HG02938 (cell line): ENCODE data around the gene DCPS.
"Not testable (repeated sequence)": the region's sequence is repeated elsewhere in the genome, so short reads cannot be mapped to it uniquely, and the experiment has no call there.

ENCODE experiments used
- ATAC-seq: cut with Tn5 transposase; IDR thresholded peaks from one replicate; pipeline ENCODE4 v1.9.1; 2021; ENCODE audit warnings: mild to moderate bottlenecking, moderate library complexity; ENCODE audit not compliant: unreplicated experiment

Gene DCPS

DNA sequence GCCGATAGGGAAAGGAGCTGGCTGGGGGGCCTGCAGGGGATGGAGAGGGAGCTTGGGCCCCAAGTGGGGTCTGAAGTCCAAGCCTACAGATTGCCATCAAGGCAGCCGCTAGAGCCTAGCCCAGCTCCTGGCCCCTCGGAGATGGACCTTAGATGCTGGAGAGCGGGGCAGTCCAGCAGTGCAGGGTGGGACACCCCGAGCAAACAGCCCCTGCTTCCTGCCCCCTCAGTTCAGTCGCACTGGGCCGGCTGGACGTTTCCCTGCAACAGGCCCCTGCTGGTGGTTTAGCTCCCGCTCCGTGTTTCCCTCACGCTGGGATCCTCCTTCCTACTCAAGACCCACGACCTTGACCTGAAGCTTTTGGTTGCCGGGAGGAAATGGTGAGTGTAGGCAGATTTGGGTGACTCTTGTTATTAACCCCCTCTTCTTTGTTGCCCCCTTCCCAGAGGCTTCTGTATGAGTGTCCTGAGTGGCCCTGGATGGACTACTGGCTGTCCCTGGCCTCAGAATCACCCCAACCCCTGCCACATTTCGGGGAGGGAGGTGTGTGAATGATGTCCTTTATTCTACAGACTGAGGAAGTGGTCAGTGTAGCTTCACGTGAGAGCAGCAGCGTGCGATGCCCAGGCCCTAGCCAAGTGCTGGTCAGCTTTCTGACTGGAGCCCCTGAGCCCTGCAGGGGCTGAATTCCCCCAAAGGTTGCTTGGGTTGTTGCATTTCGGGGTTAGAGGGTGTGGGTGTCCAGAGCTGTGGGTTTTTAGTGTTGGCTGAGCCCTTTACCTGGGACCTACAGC lies 54.3 kb downstream of the DCPS start:
- ATAC-seq: no peak

DNA sequence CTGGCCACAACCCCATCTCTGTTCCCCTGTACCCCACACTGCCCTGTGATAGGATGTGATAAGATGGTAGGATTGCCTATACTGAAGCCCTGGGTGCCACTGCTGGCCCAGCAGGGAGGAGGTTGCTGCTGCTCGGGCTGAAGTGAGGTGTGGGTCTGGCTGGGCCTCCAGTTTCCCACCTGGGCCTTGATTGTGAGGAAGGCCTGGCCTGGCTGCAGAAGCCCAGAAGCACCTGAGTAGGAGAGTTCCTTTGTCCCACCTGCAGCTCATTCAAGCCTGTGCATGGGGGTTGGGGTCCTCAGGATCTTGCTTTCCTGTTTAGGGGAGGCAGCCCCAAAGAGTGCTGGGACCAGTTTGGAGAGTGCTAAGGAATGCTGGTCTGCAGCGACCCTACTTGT lies 54.9 kb downstream of the DCPS start:
- ATAC-seq: no peak

DNA sequence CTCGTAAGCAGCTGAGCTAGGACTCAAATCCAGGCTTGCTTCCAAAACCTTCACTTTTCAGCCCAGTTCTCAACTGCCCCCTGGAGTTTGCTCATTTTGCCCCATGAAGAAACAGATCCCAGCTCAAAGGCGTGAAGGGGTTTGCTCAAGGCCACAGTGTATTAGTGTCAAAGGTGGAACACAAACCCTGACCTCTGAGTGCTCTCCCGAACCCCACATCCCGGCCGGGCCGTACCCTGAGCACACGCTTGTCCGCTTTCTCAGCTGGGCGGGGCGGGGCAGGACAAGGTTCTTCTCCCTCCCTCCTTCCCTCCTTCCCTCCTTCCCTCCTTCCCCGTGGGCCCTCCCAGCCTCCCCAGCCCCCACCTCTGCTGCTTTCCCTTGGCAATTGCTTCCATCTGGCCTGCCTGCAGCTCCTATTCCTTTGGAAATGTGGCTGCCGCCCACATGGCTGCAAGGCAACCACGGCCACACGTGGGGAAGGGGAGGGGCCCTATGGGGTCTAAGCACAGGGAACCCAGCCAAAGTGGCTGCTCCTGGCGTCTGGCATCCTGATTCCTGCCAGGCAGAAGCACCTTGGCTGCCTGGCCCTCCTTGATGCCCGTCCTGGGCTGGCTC lies 55.7 kb downstream of the DCPS start:
- ATAC-seq: no peak

DNA sequence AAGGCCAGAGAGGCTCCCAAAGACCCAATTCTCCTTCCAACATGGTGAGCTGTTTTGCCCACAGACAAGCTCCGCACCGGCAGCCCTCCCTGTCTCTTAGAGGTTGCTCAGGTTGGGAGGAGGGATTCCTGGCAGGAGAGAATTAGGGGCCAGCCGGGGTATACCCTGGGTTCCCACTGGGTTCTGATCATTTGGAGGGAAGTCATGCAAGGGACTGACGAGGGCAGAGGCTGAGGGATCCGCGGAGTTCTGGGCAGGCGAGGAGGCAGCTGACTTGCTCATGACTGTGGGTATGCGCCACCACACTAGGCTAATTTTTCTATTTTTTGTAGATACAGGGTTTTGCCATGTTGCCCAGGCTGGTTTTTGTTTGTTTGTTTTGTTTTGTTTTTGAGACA lies 56.2 kb downstream of the DCPS start:
- no peak for ATAC-seq

DNA sequence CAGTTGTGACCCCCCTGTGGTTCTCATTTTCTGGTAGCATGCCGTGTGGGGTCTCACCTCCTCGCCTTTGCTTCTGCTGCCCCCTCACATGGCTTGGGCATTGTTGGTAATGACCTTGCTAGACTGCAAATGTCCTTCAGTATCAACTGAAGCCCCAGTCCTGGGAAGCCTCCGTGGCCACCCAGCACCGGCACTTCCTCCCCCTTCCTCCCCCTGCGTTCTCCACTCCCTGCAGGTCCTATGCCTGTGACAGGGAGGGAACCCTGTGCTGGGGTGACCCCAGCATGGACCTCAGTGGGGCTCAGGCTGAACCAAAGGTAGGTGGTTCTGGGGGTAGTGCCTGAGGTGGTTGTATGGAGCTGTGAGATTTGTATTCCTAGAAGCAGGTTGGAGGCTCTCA lies 57.5 kb downstream of the DCPS start:
- ATAC-seq: no peak

DNA sequence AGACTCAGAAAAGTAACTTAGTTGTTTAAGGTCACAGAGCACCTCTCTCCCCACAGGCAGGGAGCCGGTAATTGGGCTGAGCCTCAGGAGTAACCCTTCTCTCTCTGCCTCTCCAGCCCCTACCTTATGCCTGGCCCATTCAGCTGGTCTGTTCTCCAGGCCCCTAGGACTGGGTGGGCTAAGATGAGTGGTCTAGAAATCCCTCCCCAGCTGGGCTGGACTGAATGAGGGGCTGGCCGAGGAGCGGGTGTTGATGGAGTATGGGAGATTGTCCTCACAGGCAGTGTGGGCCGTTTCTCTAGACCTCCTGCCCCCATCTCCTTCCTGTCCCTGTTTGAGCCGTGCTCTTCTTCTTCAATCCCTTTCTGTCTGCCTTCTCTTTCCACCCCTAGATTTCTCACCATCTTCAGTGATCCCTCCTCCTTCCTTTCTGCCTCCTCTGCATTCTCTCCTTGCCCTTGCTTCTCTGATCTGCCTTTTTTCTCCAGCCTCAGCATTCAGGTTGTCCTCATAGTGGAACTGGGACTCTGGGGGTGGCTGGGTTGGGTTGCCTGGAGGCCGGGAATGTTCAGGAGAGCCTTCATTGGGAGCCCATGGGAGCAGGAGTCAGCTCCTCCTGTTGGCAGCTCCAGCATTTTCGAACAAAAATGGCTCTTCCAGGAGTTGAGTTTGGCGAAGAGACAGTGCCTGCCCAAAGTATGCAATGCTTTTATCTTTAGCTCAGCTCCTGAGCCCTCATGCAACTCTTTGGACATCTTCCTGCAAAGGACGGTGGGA lies 59.2 kb downstream of the DCPS start:
- no peak for ATAC-seq

DNA sequence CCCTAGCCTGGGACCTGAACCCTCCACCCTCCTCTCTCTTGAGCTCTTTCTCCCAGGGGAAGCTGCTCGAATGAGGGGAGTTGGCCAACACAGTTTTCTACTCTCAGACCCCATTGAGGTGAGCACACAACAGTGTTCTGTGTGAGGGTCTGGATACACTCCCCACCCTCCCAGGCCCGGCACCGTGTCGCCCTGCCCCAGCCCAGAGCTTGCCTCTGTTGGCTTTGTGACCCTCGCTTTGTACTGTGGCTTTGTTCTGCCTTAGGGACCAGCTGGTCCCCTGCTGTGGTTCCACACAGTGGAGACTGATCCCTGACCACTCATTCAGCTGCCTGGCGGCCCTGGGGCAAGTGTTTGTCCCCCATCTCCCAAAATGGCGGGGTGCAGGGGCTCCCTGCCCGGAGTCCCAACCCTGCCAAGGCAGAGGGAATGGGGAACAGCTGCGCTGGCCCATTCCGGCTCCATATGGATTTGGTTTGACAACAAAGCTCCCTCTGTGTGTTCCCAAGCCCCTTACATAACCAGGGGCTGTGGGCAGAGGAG lies 59.9 kb downstream of the DCPS start:
- ATAC-seq: no peak

DNA sequence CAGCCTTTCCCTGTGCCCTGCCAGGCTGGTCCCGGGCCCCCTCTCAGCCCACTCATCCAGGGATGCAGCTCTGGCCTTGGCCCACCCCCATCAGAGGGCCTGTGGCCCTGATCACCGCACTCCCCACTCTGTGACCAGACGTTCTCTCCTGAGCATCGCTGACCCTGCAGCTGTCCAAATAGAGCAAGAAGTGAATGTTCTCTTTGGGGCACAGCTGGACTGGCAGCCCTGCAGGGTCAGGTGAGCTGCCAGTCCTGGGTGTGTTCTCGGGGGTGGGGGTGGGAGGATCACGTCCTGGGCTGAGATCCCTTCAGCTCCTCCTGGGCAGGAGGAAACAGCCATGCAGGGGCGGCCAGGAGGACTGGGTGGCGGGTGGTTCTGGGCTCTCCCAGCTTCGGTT lies 60.9 kb downstream of the DCPS start:
- ATAC-seq: not testable (repeated sequence)

DNA sequence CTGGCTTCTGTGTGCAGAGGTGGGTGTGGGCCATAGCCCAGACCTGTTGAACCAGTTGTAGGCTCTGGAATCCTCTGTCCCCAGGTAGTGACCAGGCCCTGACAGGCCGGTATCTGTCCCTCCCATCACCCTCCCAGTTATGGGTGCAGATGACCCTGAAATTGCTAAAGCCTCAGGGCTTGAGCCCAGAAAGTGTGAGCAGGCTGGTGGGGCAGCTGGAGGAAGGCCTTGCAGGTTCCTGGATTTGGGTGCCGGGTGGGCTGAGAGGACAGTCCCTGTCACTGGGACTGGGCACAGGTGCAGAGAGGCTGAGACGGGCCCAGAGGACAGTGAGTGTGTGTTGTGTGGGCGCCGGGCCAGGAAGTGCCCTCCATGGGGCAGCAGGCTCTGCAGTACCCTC lies 61.6 kb downstream of the DCPS start:
- ATAC-seq: not testable (repeated sequence)

DNA sequence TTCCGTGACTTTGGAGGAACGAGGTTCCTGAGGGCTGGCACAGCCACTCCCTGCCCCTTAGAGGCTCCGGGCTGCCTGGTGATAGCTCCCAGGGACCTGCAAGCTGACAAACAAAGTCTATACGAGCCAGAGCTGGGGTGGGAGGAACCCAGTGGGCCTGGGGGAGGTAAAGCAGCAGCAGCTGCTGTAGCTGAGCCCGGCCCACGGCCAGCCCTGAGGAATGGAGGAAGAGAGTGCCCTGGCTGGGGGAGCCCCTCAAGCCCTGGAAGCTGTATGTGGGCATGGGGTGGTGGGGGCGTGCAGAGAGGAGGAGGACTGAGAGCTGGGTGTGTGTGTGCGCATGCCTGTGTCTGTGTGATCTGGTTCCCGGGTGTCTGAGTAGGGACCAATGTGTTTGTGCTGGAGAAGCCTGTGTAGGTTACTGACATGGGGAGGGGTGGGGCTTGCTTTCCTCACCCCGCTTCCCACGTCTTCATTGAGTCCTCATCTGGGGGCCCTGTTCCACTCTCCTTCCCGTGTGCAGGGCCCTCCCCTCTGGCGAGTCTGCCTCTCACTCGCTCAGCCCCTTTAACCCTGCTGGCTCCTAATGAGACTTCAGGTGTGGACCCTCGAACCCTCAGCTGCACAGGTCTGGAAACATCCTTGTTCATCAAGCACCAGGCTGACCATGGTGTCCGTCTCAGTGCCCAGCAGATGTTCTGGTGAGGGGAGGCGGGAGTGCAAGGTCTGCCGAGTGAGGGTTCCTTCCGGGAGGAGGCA lies 62.4 kb downstream of the DCPS start:
- ATAC-seq: no peak

DNA sequence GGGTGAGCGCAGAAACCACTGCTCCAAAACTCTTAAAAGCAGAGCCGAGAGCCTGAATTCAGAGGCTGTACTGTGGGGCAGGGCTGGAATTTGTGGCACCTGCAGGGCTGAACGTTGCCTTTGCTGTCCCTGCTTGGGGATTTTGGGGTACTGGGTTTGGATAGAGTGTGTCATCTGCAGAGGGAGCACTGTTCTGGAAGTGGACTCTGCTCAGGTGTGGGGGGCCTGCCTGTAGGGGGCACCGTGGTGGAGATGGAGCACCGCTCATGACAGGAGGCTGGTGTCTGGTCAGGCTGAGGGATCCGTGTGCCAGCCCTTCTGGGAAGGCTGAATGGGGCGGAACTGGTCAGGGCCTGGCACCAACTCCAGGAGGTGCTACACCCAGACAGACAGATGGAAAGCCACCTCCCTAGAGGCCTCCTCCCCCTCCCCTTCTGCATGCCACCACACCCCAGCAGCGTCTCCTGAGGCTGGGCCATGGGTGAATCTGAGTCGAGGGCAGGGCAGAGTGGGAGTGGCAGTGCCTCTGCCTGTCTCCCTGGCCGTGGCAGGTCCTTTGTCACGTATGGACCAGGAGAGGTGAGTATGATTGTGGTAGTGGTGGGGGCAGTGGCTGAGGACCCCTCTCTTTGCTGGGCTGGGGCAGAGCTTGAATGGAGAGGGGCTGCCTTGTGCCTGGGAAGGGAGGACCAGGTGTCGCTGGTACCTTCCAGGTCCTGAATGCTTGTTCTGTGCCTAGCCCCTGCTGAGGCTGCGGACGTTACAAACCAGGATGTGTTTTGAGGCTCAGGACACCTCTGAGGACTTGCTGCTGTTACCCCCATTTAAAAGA lies 63.2 kb downstream of the DCPS start:
- ATAC-seq: not testable (repeated sequence)

DNA sequence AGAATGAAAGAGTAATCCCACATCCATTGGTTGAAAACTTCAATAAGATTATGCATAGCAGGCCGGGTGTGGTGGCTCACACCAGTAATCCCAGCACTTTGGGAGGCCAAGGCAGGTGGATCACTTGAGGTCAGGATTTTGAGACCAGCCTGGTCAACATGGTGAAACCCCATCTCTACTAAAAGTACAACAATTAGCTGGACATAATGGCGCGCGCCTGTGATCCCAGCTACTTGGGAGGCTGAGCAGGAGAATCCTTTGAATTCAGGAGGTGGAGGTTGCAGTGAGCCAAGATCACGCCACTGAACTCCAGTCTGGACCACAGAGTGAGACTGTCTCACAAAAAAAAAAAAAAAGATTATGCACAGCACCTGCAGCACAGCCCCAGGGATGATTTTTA lies 63.9 kb downstream of the DCPS start:
- not testable (repeated sequence) for ATAC-seq

DNA sequence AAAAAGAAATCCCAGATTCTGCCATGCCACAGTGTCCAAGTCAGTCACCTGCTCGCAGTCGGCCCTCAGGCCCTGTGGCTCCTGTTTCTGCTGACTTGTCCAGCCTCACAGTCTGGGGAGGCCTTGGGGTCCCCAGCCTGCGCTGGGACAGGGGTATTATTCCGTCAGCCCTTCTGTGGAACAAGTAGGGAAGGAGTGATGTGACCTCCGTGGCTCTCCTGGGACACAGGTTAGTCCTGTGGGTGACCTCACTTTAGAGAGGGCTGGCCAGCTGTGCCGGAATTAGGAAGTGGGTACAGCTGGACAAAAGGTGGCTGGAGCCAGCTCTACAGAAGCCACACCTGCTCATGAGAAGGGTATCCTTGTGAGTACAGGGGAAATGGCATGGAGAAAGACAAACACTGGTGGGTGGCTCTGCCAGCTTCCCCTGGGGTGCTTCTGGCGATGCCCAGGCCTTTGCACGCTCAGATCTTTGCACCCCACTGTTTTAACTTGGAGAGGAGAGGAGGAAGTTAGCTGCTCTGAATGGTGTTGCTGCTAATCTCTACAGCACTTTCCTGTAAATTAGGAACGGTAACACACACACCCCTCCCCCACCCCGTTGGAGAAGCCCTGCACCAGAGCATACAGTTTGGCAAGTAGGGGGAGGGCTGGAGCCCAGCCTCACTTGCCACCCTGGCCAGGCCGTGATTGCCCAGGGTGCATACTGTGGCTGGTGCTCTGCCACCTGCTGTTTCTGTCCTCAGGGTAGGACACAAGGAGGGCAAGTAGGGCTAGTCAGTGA lies 64.7 kb downstream of the DCPS start:
- ATAC-seq: not testable (repeated sequence)

DNA sequence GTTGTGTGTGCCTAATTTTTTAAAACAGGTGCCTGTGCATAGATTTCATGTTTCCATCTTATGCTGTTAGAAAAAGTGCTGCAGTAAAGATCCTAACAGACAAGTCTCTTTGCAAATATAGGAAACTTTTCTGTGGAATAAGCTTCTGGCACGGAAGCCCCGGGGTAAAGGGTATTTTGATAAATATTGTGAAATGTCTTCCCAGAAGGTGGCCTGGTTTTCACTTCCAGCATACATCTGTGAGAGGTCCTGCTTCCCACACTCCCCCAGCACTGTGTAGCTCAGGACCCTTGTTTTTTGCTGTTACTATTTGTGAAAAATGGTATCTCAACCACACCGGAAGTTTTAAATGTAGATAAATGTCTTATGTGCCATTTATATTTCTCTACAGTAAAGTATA lies 66.2 kb downstream of the DCPS start:
- no peak for ATAC-seq

DNA sequence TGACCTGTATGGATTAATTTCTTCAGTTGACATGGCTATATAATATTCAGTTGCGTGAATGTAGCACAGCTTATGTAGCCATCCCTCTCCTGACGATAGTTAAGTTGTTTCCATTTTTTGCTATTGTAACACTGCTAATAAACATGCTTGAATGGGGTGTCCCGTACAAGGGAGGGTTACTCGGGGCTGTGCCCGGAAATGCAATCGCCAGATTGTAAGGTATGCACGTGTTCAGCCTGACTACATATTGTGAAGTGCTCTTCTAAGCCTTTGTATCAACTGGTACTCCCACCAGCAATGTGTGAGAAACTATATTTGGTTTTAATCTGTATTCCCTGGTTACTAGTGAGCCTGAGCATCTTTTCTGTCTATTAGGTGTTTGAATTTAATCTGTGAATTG lies 67.7 kb downstream of the DCPS start:
- no peak for ATAC-seq

DNA sequence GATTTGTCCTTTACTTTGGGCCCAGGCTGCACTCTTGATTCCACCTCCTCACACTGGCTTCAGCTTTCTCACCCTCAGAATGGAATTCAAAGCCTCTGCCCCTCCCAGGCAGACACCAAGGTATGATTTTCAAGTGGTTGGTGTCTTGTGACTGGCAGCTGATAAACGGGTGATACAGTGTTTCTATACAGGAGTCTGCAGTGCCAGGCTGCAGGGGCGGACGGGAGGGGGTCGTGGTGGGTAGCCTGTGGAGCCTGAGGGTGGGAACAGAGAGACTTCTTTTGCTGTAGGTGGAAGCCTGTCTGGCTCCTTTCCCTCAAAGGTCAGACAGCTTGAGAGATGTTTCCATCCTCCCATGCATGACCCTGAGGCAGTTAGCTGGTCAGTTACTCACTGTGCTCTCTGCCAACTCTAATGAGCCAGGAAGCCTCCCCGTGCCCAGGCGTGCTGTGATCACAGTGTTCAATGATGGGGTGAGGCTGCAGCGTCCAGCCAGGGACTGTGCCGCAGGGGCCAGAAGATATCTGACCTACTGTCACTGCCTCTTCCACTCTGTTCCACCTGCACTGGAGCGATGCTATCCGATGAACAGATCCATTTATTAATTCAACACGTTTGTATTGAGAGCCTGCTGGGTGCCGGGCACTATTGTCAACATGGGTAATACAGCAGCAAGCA lies 69.7 kb downstream of the DCPS start:
- not testable (repeated sequence) for ATAC-seq

DNA sequence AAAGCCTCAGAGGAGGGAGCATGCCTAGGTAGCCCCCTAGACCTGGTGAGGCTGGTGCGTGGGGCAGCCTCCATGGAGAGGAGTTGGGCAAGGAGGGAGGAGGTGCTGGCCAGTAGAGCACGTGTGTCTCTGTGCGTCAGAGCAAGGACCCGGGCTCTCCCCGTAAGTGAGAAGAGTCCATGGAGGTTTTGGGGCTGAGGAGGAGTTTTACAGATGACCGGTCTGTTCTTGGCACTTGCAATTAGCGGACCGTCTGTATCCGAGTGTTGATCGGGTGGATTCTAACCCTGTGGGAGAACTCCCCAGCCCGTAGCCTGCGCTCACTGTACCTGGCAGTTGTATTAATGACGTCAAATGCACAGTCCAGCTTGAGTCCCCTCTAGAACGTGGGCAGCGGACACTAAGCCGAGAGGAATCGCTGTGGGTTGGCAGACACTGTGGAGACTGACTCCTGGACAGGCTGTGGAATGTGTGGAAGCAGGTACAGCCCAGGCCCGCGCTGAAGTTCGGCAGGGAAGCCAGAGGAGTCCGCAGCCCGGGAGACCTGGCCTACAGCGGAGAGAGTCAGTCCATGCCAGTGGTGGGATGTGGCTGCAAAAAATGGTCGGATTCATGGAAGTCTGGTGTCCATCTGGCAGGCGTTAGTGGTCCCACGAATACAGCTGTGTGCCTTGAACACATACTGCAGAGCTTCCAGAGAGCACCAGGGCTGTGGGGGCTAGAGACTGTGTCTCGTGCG lies 70.9 kb downstream of the DCPS start:
- ATAC-seq: not testable (repeated sequence)

DNA sequence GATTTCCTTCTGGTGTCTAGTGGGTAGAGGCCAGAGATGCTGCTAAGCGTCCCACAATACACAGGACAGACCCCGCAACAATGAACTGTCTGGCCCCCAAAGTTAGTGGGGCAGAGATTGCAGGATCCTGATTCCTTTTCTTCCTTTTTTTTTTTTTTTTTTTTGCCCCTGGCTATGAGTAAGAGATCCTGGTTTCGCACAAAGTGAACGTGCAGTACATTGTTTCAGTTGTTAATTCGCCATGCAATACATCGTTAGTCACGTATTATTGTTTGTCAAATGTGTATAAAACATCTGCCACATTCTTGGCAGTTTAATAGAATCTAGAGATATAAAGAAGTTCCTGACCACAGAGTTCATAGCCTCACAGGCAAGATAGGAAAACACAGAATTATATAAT lies 71.9 kb downstream of the DCPS start:
- no peak for ATAC-seq
